Panc1 (cell line): ENCODE results near the gene NALCN.

Experiments
- CTCF ChIP-seq: fragments of 450-650 bp; IDR thresholded peaks from 2 replicates; pipeline ENCODE4 v1.5.1; 2017; ENCODE audit warnings: mild to moderate bottlenecking
- POLR2AphosphoS5 ChIP-seq: IDR thresholded peaks from 2 replicates; pipeline ENCODE4 v1.6.1; 2012; ENCODE audit warnings: mild to moderate bottlenecking, low read depth, low read length, moderate library complexity
- TCF7L2 ChIP-seq: IDR thresholded peaks from 2 replicates; pipeline ENCODE4 v1.6.1; 2011; ENCODE audit warnings: mild to moderate bottlenecking, low read depth, low read length, inconsistent platforms
- TF ChIP-seq, protein P1 (sequence below), 2 experiments: IDR thresholded peaks; 2 replicates each; pipeline ENCODE4 v1.6.1; 2011 to 2012; ENCODE audit warnings: low read depth in 2 of 2, control low read depth in 1 of 2, low read length in 1 of 2, mild to moderate bottlenecking in 1 of 2, moderate library complexity in 1 of 2; ENCODE audit not compliant: insufficient read depth in 1 of 2

- TF ChIP-seq CTCF = no peak
- TF ChIP-seq TCF7L2 = no peak
- TF ChIP-seq, protein P1, sequence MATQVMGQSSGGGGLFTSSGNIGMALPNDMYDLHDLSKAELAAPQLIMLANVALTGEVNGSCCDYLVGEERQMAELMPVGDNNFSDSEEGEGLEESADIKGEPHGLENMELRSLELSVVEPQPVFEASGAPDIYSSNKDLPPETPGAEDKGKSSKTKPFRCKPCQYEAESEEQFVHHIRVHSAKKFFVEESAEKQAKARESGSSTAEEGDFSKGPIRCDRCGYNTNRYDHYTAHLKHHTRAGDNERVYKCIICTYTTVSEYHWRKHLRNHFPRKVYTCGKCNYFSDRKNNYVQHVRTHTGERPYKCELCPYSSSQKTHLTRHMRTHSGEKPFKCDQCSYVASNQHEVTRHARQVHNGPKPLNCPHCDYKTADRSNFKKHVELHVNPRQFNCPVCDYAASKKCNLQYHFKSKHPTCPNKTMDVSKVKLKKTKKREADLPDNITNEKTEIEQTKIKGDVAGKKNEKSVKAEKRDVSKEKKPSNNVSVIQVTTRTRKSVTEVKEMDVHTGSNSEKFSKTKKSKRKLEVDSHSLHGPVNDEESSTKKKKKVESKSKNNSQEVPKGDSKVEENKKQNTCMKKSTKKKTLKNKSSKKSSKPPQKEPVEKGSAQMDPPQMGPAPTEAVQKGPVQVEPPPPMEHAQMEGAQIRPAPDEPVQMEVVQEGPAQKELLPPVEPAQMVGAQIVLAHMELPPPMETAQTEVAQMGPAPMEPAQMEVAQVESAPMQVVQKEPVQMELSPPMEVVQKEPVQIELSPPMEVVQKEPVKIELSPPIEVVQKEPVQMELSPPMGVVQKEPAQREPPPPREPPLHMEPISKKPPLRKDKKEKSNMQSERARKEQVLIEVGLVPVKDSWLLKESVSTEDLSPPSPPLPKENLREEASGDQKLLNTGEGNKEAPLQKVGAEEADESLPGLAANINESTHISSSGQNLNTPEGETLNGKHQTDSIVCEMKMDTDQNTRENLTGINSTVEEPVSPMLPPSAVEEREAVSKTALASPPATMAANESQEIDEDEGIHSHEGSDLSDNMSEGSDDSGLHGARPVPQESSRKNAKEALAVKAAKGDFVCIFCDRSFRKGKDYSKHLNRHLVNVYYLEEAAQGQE (IDR thresholded peaks at IDR 0.05; ENCODE audit: insufficient read depth in 1 of 2, low read depth in 2 of 2, low read length in 1 of 2) = no peak
- TF ChIP-seq POLR2AphosphoS5 = no peak
Measured at GRCh38 chr13:101454767-101455166, 38.5 kb upstream of the NALCN start.
